ENCODE measurements around the gene WLS.

The WLS gene

DNA sequence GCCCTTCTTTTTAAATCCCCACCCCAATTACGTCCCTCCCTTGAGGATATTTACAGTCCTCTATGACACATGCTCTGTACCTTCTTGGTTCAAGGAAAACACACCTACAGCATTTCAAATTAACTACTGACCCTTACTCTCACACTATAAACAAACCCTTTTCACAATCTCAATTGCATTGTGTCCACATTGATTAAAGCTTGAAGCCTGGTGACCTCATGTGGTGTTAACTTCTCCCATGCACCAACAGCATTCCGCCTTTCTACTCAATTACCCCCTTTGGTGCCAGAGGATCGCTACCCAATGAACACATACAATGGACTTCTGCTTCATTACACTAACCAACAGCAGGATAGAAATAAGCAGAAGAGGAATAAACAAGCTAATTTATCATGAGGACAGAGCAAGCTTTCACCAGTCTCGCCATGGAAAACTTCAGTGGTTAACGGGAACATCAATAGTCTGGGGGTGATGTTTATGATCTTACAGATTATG is 15.2 kb downstream of the WLS start:
- Mint-ChIP-seq H3K9me3 (no peaks in the 10 kb centered on the region), H3K27ac (no peak overlapping the region), H3K4me1 (ENCODE audit: low read depth) (no peaks in the 10 kb centered on the region)

DNA sequence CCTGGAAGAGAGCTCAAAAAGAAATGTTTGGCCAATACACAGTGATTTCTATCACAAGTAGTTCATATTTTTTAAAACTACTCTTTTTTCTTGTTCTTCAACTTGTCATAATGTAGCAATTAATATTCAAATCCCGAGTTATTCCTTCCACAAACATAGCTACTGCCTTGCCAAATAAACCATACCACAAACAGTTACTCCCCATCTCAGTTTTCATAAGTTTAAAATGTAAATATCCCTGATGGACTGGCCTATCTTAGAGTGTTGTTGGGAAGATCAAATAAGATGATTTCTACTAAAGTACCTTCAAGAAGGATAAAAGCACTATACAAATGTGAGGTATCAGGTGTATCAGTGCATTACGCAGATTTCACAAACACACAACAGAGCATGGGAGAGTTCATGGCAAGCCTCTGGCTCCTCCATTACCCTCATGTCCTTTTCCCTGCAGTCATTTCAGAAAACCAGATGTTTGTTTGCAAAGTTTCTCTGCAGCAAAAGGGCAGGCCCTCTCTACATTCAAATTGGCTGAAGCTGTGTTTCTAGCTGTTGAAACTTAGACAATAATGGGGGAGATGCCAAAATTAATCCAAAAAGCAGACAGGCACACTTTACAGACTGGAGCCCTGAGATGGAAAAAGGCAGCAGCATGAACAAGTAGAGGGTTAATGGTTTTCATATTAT is 16.1 kb downstream of the WLS start:
- no peak overlapping the region for H3K27ac Mint-ChIP-seq
- no peaks in the 10 kb centered on the region for H3K36me3 Mint-ChIP-seq (ENCODE audit: low read depth)
- DNase-seq = no peak
- peaks cover 2% of the 10 kb centered on the region for H3K9me3 Mint-ChIP-seq
- no peak overlapping the region for H3K4me3 Mint-ChIP-seq
- H3K27me3 Mint-ChIP-seq = peaks cover 2% of the 10 kb centered on the region
- H3K4me1 Mint-ChIP-seq (ENCODE audit: low read depth) = no peaks in the 10 kb centered on the region

More for the DNA sequence above, 15.2 kb downstream of the WLS start:
- DNase-seq = no peak
- H3K4me3 Mint-ChIP-seq = no peak overlapping the region
- H3K27me3 Mint-ChIP-seq = peaks cover 2% of the 10 kb centered on the region
- no peaks in the 10 kb centered on the region for H3K36me3 Mint-ChIP-seq (ENCODE audit: low read depth)

DNA sequence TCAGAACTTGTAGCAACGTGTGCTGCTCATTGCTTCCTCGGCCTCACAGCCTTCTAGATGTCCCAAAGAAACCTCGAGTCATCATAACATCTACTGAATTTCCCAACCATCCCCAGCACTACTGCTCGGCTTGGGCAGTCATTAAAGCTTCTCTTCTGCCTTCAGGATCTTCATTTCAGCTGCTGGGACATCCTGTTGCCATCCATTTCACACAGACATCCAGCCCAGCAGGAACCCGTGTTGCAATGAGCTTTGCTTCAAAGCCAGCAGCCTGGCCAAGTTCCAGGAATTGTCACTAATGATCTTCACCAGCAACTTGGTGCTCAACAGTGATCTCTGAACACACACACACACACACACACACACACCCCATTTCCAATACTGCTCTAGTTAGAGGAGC is 18.5 kb downstream of the WLS start:
- H3K27ac Mint-ChIP-seq = no peak overlapping the region
- no peaks in the 10 kb centered on the region for H3K4me1 Mint-ChIP-seq (ENCODE audit: low read depth)
- H3K9me3 Mint-ChIP-seq = peaks cover 5% of the 10 kb centered on the region
- DNase-seq = no peak
- H3K27me3 Mint-ChIP-seq = peaks cover 2% of the 10 kb centered on the region
- H3K4me3 Mint-ChIP-seq = no peak overlapping the region
- H3K36me3 Mint-ChIP-seq (ENCODE audit: low read depth) = no peaks in the 10 kb centered on the region

DNA sequence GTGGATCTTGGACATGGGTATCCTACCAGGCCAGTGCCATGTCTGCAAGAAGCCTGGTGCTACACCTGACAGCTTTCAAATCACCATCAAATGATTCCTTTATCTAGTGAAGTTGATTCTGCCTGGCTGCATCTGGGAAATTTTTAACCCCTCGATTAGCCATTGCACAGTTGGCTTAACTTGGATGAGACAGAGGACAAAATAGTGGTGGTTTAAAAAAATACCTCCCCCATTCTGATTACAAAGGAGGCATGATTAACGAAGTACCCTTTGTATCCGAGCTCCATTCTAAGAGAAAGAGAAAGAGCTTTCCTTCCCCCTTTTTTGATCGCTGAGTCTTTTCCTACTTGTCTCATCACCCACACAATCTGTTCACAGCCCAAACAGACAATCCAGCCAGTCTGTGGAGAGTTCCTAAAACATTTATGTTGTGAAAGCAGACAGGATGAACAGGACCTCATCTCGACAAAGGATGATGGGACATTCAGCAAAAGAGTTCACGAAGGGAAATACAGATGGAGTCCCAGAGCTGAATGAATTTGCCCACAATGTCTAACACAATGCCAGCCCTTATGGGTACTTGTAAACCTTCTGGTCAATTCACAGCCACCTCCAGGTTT is 20.5 kb downstream of the WLS start:
- Mint-ChIP-seq H3K4me1 (ENCODE audit: low read depth) (no peaks in the 10 kb centered on the region), H3K27me3 (no peaks in the 10 kb centered on the region), H3K36me3 (ENCODE audit: low read depth) (no peaks in the 10 kb centered on the region), H3K27ac (no peak overlapping the region), H3K4me3 (no peak overlapping the region), H3K9me3 (peaks cover 5% of the 10 kb centered on the region)
- no peak for DNase-seq

DNA sequence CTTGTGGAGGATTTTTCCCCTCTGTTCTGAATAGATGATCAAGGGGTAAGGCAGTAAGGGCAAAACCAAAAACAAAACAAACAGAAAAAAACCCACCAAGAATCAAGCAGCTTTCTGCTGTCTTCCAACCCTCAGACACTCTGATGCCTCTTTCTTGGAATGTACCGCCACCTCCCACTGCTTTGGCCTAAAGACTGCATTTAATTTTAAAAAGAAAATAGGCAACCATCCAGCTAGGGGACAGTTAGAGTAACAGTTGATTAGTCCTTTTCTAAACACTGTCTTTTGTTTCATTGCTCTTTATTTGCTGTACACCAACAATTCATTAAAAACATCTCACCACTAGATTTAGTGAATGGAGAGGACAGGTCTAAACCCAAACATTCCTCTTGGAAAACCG is 21.5 kb downstream of the WLS start:
- Mint-ChIP-seq H3K27me3 (no peaks in the 10 kb centered on the region), H3K9me3 (peaks cover 5% of the 10 kb centered on the region)
- DNase-seq = no peak

DNA sequence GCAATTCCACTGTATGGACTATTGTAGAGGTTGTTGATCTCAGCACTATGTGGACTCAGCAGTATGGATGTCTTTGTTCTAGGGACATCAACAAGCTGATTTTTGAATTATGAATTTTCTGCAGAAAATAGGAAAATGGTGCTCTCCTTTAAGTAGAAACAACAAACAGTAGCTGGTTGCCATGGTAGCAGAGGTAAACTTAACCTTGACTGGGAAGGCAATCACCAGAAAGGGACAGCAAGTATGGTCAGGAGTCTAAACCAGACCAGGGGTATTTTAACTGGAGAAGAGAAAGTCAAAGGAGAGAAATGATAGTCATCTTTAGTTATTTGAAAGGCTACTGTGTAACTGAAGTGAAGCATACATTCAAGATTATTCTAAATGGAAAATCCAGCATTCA is 22.3 kb downstream of the WLS start:
- no peaks in the 10 kb centered on the region for H3K36me3 Mint-ChIP-seq (ENCODE audit: low read depth)
- DNase-seq = no peak
- no peaks in the 10 kb centered on the region for H3K4me1 Mint-ChIP-seq (ENCODE audit: low read depth)
- peaks cover 5% of the 10 kb centered on the region for H3K9me3 Mint-ChIP-seq
- no peak overlapping the region for H3K4me3 Mint-ChIP-seq
- no peak overlapping the region for H3K27ac Mint-ChIP-seq
- H3K27me3 Mint-ChIP-seq = no peaks in the 10 kb centered on the region

More for the DNA sequence above, 21.5 kb downstream of the WLS start:
- Mint-ChIP-seq H3K4me1 (ENCODE audit: low read depth) (no peaks in the 10 kb centered on the region), H3K4me3 (no peak overlapping the region), H3K36me3 (ENCODE audit: low read depth) (no peaks in the 10 kb centered on the region), H3K27ac (no peak overlapping the region)

DNA sequence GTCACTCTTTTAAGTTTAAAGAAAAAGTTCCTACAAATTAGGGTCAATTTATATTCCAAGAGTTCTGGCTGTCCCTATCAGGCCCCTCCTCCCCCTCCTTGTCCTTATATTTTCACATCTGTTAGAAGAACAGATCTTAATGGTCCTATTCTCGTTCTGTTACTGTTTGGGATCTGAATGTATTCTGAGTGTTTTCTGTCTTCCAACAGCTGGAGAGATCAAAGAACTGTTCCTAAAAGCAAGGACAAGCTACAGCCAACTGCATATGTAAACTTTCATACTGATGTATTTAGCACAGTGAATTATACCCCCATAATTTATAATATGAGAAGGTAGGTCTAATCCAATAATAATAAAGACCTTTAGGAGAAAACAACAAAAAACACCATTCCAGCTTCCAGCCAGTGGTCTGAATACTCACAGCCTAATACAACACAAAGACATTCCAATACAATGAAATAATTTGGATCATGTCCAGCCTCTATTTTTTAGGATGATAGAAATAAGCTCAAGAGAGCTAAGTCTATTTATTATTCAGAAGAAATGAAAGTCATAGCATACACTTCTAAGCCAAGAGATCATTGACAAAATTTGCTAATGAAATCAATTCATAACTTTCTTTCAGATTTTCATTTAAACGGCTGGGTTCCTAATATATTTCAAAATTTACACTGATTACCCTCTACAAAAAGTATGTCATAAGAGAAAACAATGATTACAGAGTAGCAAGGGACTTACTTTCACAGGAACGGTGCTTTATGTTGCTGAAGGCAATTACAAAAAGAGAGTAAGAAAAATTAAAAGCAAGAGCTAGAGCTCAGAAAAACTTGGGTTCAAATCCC is 25.3 kb downstream of the WLS start:
- H3K27ac Mint-ChIP-seq = no peak overlapping the region
- no peaks in the 10 kb centered on the region for H3K4me1 Mint-ChIP-seq (ENCODE audit: low read depth)
- no peak overlapping the region for H3K4me3 Mint-ChIP-seq
- H3K9me3 Mint-ChIP-seq = peaks cover 5% of the 10 kb centered on the region
- H3K27me3 Mint-ChIP-seq = no peaks in the 10 kb centered on the region
- no peak for DNase-seq
- H3K36me3 Mint-ChIP-seq (ENCODE audit: low read depth) = no peaks in the 10 kb centered on the region

DNA sequence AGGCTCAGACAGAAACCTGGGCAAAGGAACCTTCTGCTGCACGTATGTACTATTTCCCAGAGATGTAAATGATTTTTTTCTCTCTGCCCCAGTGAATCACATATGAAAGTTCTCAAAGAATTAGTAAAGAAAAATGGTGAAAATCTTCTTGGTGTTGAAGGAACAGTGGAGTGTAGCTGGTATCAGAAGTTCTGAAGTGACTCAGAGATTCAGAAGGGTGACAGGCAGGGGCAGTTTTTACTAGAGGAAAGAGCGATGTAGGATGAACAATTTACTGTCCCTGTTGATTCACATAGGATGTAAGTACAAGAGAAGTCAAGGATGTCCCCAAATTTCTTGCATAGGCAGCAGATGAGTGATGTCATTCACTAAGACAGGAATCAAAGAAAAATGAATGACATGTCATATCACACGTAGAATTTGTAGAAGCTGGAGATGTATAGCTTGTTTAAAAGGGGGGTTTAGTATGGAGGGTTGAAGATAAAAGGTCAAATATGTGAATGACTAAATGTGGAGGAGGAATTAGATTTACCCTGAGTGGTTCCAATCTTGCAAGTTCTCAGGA is 26.4 kb downstream of the WLS start:
- Mint-ChIP-seq H3K27me3 (no peaks in the 10 kb centered on the region), H3K36me3 (ENCODE audit: low read depth) (no peaks in the 10 kb centered on the region), H3K4me1 (ENCODE audit: low read depth) (no peaks in the 10 kb centered on the region), H3K9me3 (peaks cover 3% of the 10 kb centered on the region), H3K4me3 (no peak overlapping the region), H3K27ac (no peak overlapping the region)
- DNase-seq = no peak

DNA sequence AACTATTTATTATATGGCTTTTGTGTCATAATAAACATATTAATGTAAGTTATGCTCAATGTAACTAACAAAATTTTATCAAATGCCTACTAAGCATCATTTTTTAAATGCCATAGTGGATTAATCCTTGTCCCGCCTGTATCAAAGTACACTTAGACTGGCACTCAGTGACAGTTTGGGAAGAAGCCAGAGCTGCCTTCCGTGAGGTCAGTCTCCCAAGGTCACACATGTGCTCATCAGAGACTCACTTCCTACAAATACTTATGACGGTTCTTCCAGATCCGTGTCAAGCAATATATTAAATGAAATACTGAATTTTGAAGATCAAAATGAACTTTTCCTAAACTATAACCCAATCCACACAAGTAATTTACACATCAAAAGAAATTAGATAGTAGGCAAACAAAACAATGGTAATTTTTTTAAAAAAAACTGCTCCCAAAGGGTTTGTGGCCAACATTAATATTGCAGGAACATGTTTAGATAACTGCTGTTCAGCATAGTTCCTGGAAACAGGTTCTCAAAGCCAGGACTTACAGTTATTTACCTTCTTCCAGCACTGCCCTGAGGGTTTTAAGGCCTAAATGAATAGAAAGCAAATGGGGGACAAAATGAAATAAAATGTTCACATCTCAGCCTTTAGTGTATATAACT is 27.2 kb downstream of the WLS start:
- Mint-ChIP-seq H3K27me3 (no peaks in the 10 kb centered on the region), H3K4me1 (ENCODE audit: low read depth) (no peaks in the 10 kb centered on the region), H3K27ac (no peak overlapping the region), H3K9me3 (peaks cover 3% of the 10 kb centered on the region), H3K36me3 (ENCODE audit: low read depth) (no peaks in the 10 kb centered on the region), H3K4me3 (no peak overlapping the region)
- DNase-seq = no peak

DNA sequence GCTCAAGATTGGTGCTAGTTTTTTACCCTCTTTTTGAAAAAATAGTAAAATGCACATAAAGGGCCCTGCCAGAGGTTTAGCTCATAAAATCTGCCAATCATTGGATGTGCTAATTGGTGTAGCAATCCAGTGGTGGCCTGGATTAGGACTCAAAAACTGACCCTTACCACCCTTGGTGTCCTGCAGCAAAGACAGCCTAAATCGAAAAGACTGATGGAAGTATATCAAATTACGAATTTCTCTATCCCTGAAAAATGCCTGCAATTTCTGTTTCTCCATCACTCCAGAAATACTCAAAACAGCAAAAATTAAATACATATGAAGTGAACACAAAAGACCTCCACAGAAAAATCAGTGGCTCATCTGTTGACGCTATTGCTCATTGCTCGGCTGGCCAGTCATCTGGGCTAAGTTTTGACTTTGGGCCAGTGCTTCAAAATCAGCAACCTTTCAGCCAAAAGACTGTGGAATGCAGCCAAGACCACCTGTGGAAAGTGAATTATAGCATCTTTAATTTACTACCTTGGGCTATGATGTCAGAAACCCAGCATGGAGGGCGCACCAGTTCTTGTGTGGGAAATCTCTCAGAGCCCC is 30.0 kb downstream of the WLS start:
- Mint-ChIP-seq H3K9me3 (no peaks in the 10 kb centered on the region), H3K27ac (no peak overlapping the region), H3K4me3 (no peak overlapping the region), H3K36me3 (ENCODE audit: low read depth) (no peaks in the 10 kb centered on the region), H3K27me3 (no peaks in the 10 kb centered on the region), H3K4me1 (ENCODE audit: low read depth) (no peaks in the 10 kb centered on the region)
- no peak for DNase-seq

DNA sequence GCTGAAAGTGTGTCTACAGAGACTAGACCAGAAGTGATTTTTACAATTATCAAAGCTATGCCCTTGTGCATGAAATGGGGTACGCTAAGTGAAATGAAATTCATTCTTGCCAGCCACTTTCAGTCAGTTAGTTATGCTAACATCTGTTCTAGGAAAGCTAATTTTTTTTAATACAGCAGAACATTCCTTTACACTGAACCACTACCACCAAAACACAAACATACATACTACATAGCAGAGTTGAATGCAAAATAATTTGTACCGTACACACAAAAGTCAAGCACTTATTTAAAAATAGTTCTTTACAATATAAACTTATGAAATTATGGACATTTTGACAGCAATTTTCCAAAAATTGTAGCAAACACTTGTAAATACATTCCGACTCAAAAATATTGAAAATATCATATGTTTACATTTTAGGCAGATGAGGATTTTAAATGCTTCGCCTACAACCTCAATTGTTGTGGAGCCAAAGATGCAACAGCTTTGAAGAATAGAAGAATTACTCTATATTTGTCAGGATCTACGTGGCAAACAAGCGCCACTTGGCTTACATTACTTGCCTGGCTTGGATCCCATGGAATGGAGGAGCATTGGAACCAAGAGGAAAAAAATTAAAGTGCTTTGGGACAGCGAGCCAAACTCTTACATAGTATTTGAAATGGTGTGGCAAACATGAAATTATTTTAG is 30.6 kb downstream of the WLS start:
- Mint-ChIP-seq H3K4me3 (no peak overlapping the region), H3K9me3 (no peaks in the 10 kb centered on the region), H3K4me1 (ENCODE audit: low read depth) (no peaks in the 10 kb centered on the region), H3K36me3 (ENCODE audit: low read depth) (no peaks in the 10 kb centered on the region), H3K27ac (no peak overlapping the region), H3K27me3 (no peaks in the 10 kb centered on the region)
- no peak for DNase-seq

DNA sequence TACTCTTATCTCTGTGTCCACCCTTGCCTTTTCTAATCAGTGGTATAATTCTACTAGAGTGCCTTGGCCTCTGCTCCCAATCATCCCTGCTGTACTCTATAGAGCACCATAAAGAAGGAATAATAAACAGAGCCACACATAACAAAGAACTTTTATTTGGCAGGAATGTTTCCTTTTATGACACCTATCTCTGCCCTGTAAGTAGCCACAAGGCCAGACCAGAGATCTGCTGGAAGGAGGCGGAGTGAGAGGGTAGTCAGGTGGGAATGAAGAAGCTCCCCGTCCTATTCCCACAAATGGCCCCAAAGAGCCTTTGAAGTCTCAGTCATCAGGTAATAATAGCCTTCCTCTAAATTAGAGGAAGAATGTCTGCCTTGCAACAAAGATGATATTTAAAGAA is 32.7 kb downstream of the WLS start:
- no peaks in the 10 kb centered on the region for H3K36me3 Mint-ChIP-seq (ENCODE audit: low read depth)
- no peaks in the 10 kb centered on the region for H3K27me3 Mint-ChIP-seq
- no peak for DNase-seq
- H3K27ac Mint-ChIP-seq = no peak overlapping the region
- no peaks in the 10 kb centered on the region for H3K9me3 Mint-ChIP-seq
- H3K4me3 Mint-ChIP-seq = no peak overlapping the region
- H3K4me1 Mint-ChIP-seq (ENCODE audit: low read depth) = no peaks in the 10 kb centered on the region

DNA sequence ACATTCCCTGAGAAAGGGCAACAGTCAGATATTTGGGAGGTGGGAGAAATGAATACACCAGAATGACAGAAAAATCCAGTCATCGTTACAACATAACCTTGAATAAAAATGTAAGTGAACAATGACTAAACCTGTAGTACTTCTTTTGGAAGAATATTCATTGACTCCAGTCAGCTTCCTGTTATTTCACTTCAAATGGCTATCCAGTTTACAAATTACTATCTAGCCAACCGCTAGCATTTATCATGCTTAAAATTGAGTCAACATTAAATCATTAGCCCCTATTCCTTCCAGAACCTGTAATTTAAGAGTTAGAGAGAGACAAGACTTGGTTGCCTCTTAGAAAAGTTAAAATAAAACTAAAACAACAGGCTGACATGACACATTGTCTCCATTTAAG is 33.6 kb downstream of the WLS start:
- H3K9me3 Mint-ChIP-seq = no peaks in the 10 kb centered on the region
- H3K4me1 Mint-ChIP-seq (ENCODE audit: low read depth) = no peaks in the 10 kb centered on the region
- no peak for DNase-seq
- no peak overlapping the region for H3K4me3 Mint-ChIP-seq
- H3K27ac Mint-ChIP-seq = no peak overlapping the region
- H3K27me3 Mint-ChIP-seq = no peaks in the 10 kb centered on the region
- no peaks in the 10 kb centered on the region for H3K36me3 Mint-ChIP-seq (ENCODE audit: low read depth)

All from activated T-cell treated with anti-CD3 and anti-CD28 coated beads, Interleukin-2, amount 50 U/mL, for 24 hours (primary cell).